ENCODE results near the gene MS4A4E. TPM values are rescaled to one million over a fixed set of nuclear protein-coding genes. Genes with fewer than 3 reads are reported as not detected.

MS4A4E gene
- total RNA-seq, 1 experiment from 2014 or later, result 0.42 TPM

DNA sequence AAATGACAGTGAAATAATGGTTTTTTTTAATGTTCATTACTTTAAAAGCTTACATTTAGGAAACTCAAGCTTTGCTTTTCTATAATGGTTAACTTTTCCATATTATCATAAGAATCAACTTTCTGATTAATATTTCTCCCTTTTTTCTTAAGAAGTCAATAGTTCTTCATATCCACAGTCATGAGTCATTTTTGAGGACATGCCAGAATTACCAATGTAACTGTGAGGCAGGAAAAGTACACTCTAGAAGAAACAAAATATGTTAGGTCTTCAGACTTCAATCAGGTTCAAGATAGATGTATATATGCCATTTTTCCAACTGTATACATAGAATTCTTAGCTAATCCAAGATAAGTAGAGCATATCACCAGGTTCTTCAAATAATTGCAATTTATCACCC is 70.9 kb downstream of the MS4A4E start:
- Histone ChIP-seq H3K14ac (ENCODE audit: insufficient read depth, low read length) (no peak overlapping the region), H2BK12ac (ENCODE audit: insufficient read length, low read depth, low read length) (no peak overlapping the region), H2AK5ac (ENCODE audit: insufficient read length, low read length) (no peak overlapping the region), H2AFZ (ENCODE audit: low read length) (no peak overlapping the region), H3K79me1 (ENCODE audit: insufficient read depth, low read depth, low read length, poor library complexity, severe bottlenecking) (no peaks in the 10 kb centered on the region), H4K8ac (replicated peaks; ENCODE audit: insufficient read length, low read depth, low read length) (no peak overlapping the region), H2BK120ac (ENCODE audit: low read depth, low read length, poor library complexity, severe bottlenecking) (no peak overlapping the region), H3K4ac (ENCODE audit: low read depth, low read length) (no peak overlapping the region), H4K91ac (ENCODE audit: insufficient read length, low read depth, low read length) (no peak overlapping the region), H4K20me1 (ENCODE audit: control insufficient read depth, insufficient read depth, insufficient read length) (no peaks in the 10 kb centered on the region), H3K27me3 (ENCODE audit: insufficient read depth, low read length) (no peaks in the 10 kb centered on the region), H3K9ac (ENCODE audit: extremely low read depth, insufficient read length, low read length) (no peak overlapping the region), H2BK5ac (ENCODE audit: insufficient read length, low read length) (no peak overlapping the region), H3K23ac (ENCODE audit: insufficient read length, low read depth, low read length) (no peak overlapping the region), H3K23me2 (ENCODE audit: insufficient read length, low read depth, low read length, poor library complexity, severe bottlenecking) (no peaks in the 10 kb centered on the region), H3T11ph (ENCODE audit: low read length) (no peak overlapping the region), H3K18ac (ENCODE audit: insufficient read length, low read depth, low read length) (no peak overlapping the region), H3K4me2 (ENCODE audit: insufficient read depth, insufficient read length, low read length) (no peak overlapping the region), H4K5ac (ENCODE audit: insufficient read length, low read depth, low read length) (no peak overlapping the region), H3K79me2 (ENCODE audit: insufficient read depth, low read length) (no peaks in the 10 kb centered on the region), H3K56ac (ENCODE audit: insufficient read length, low read depth, low read length) (no peak overlapping the region), H2BK15ac (ENCODE audit: low read depth, low read length) (no peak overlapping the region), H2BK20ac (ENCODE audit: low read depth, low read length, poor library complexity, severe bottlenecking) (no peak overlapping the region), H3K27ac (ENCODE audit: insufficient read length, low read depth, low read length) (no peak overlapping the region), H3K4me1 (ENCODE audit: insufficient read depth, low read length) (no peaks in the 10 kb centered on the region), H3K9me3 (ENCODE audit: control insufficient read depth, low read depth, low read length) (peaks cover 19% of the 10 kb centered on the region)
- H3K4me3 Mint-ChIP-seq, result no peak overlapping the region
- H3K27ac Mint-ChIP-seq, result no peak overlapping the region
- peaks cover 7 to 13% of the 10 kb centered on the region in 2 experiments for H3K4me1 Mint-ChIP-seq
- DNase-seq, result no peak
- TF ChIP-seq, protein P1, sequence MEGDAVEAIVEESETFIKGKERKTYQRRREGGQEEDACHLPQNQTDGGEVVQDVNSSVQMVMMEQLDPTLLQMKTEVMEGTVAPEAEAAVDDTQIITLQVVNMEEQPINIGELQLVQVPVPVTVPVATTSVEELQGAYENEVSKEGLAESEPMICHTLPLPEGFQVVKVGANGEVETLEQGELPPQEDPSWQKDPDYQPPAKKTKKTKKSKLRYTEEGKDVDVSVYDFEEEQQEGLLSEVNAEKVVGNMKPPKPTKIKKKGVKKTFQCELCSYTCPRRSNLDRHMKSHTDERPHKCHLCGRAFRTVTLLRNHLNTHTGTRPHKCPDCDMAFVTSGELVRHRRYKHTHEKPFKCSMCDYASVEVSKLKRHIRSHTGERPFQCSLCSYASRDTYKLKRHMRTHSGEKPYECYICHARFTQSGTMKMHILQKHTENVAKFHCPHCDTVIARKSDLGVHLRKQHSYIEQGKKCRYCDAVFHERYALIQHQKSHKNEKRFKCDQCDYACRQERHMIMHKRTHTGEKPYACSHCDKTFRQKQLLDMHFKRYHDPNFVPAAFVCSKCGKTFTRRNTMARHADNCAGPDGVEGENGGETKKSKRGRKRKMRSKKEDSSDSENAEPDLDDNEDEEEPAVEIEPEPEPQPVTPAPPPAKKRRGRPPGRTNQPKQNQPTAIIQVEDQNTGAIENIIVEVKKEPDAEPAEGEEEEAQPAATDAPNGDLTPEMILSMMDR (conservative IDR thresholded peaks at IDR 0.05), result no peak
- no peaks in the 10 kb centered on the region; the same call in 1 of the 2 replicates for H3K27me3 Mint-ChIP-seq (ENCODE audit: low read depth)
- H3K36me3 Mint-ChIP-seq (ENCODE audit: insufficient read depth in 1 of 3, low read depth in 3 of 3), result peaks cover 17 to 37% (median 24%) of the 10 kb centered on the region in 3 experiments
- peaks cover 33 to 38% of the 10 kb centered on the region in 2 experiments for H3K9me3 Mint-ChIP-seq

All from H9 (cell line).